Stimulated activated naive B cell treated with anti-CD40 and anti-IgM and Interleukin-4, amounts not matched to agents 10 μg/mL and 1 μg/mL and 100 μg/mL, for 72 hours (primary cell): ENCODE results near the gene DIP2B.

ENCODE experiments used
- ATAC-seq, 2 donors: fragments of 150-1000 bp; cut with Tn5 transposase; replicated peaks; 2 replicates each; pipeline ENCODE4 v1.10.0; 2021; ENCODE audit warnings: moderate library complexity in 1 of 2
- DNase-seq: peaks from one replicate; pipeline ENCODE4 v3.0.0; 2021
- H3K27ac Mint-ChIP-seq: one replicate; pipeline ENCODE4 v1.8.0; 2022; ENCODE audit warnings: mild to moderate bottlenecking, mixed read lengths
- H3K27me3 Mint-ChIP-seq, 2 donors: one replicate each; pipeline ENCODE4 v1.8.0; 2022; ENCODE audit warnings: mixed read lengths in 2 of 2
- H3K36me3 Mint-ChIP-seq, 2 donors: one replicate each; pipeline ENCODE4 v1.8.0; 2022; ENCODE audit warnings: mixed read lengths in 2 of 2, mild to moderate bottlenecking in 1 of 2
- H3K4me1 Mint-ChIP-seq, 2 donors: one replicate each; pipeline ENCODE4 v1.8.0; 2022; ENCODE audit warnings: mixed read lengths in 2 of 2, mild to moderate bottlenecking in 1 of 2
- H3K4me3 Mint-ChIP-seq, 2 donors: one replicate each; pipeline ENCODE4 v1.8.0; 2022; ENCODE audit warnings: mild to moderate bottlenecking in 2 of 2, mixed read lengths in 2 of 2, moderate library complexity in 1 of 2
- H3K9me3 Mint-ChIP-seq, 2 donors: one replicate each; pipeline ENCODE4 v1.8.0; 2022; ENCODE audit warnings: mixed read lengths in 2 of 2, mild to moderate bottlenecking in 1 of 2

Gene DIP2B

GRCh38 chr12:50625029-50625925 is 120.5 kb downstream of the DIP2B start:
- ATAC-seq = no peak
- Mint-ChIP-seq H3K27ac (peak overlapping the region; percentile 0), H3K4me3 (no peak overlapping the region)

GRCh38 chr12:50626026-50626425 is 121.2 kb downstream of the DIP2B start:
- DNase-seq (no peak), ATAC-seq (peak; percentile 46 to 51)
- Mint-ChIP-seq H3K4me1 (peaks cover 24 to 39% of the 10 kb centered on the region in 2 donors), H3K36me3 (peaks cover 20 to 27% of the 10 kb centered on the region in 2 donors), H3K4me3 (peak overlapping the region in 1 of 2 donors; percentile 23), H3K27ac (peak overlapping the region; percentile 72), H3K27me3 (no peaks in the 10 kb centered on the region), H3K9me3 (no peaks in the 10 kb centered on the region)

More at GRCh38 chr12:50625029-50625925, 120.5 kb downstream of the DIP2B start:
- Mint-ChIP-seq H3K4me1 (peaks cover 29 to 47% of the 10 kb centered on the region in 2 donors), H3K9me3 (no peaks in the 10 kb centered on the region), H3K36me3 (peaks cover 19 to 23% of the 10 kb centered on the region in 2 donors), H3K27me3 (no peaks in the 10 kb centered on the region)
- no peak for DNase-seq

- Mint-ChIP-seq H3K4me1 (peaks cover 15 to 28% of the 10 kb centered on the region in 2 donors), H3K27ac (no peak overlapping the region), H3K9me3 (no peaks in the 10 kb centered on the region), H3K27me3 (no peaks in the 10 kb centered on the region), H3K4me3 (no peak overlapping the region), H3K36me3 (peaks cover 24 to 34% of the 10 kb centered on the region in 2 donors)
- no peak for DNase-seq
- ATAC-seq = no peak
Measured at GRCh38 chr12:50627491-50627890, 122.7 kb downstream of the DIP2B start.

- no peak overlapping the region for H3K4me3 Mint-ChIP-seq
- no peaks in the 10 kb centered on the region for H3K9me3 Mint-ChIP-seq
- no peak overlapping the region for H3K27ac Mint-ChIP-seq
- H3K4me1 Mint-ChIP-seq = peaks cover 15 to 35% of the 10 kb centered on the region in 2 donors
- ATAC-seq = no peak
- DNase-seq = no peak
- H3K36me3 Mint-ChIP-seq = peaks cover 26 to 40% of the 10 kb centered on the region in 2 donors
- no peaks in the 10 kb centered on the region for H3K27me3 Mint-ChIP-seq
Measured at GRCh38 chr12:50628394-50628793, 123.6 kb downstream of the DIP2B start.

- H3K27ac Mint-ChIP-seq = peak overlapping the region; percentile 14
- peaks cover 15 to 45% of the 10 kb centered on the region in 2 donors for H3K4me1 Mint-ChIP-seq
- ATAC-seq = no peak
- peaks cover 15 to 34% of the 10 kb centered on the region in 2 donors for H3K36me3 Mint-ChIP-seq
- H3K27me3 Mint-ChIP-seq = no peaks in the 10 kb centered on the region
- H3K9me3 Mint-ChIP-seq = no peaks in the 10 kb centered on the region
- H3K4me3 Mint-ChIP-seq = no peak overlapping the region
- no peak for DNase-seq
Measured at GRCh38 chr12:50633955-50634354, 129.2 kb downstream of the DIP2B start.

- Mint-ChIP-seq H3K4me1 (peaks cover 15 to 46% of the 10 kb centered on the region in 2 donors), H3K27ac (peak overlapping the region; percentile 14), H3K36me3 (peaks cover 12 to 30% of the 10 kb centered on the region in 2 donors), H3K4me3 (no peak overlapping the region), H3K9me3 (no peaks in the 10 kb centered on the region), H3K27me3 (no peaks in the 10 kb centered on the region)
- DNase-seq (no peak), ATAC-seq (no peak)
Measured at GRCh38 chr12:50634379-50634778, 129.6 kb downstream of the DIP2B start.

- Mint-ChIP-seq H3K27me3 (no peaks in the 10 kb centered on the region), H3K27ac (peak overlapping the region; percentile 32), H3K9me3 (no peaks in the 10 kb centered on the region), H3K4me1 (peaks cover 17 to 48% of the 10 kb centered on the region in 2 donors), H3K36me3 (peaks cover 6 to 22% of the 10 kb centered on the region in 2 donors), H3K4me3 (no peak overlapping the region)
- DNase-seq = no peak
- ATAC-seq = no peak
Measured at GRCh38 chr12:50635364-50635763, 130.6 kb downstream of the DIP2B start.

- no peak overlapping the region for H3K4me3 Mint-ChIP-seq
- no peak for ATAC-seq
- H3K9me3 Mint-ChIP-seq = no peaks in the 10 kb centered on the region
- no peak overlapping the region for H3K27ac Mint-ChIP-seq
- H3K36me3 Mint-ChIP-seq = peaks cover 9 to 23% of the 10 kb centered on the region in 2 donors
- H3K27me3 Mint-ChIP-seq = no peaks in the 10 kb centered on the region
- no peak for DNase-seq
- H3K4me1 Mint-ChIP-seq = peaks cover 19 to 53% of the 10 kb centered on the region in 2 donors
Measured at GRCh38 chr12:50635857-50636256, 131.1 kb downstream of the DIP2B start.

GRCh38 chr12:50636505-50636904 is 131.7 kb downstream of the DIP2B start:
- DNase-seq = no peak
- Mint-ChIP-seq H3K27ac (no peak overlapping the region), H3K27me3 (no peaks in the 10 kb centered on the region), H3K4me1 (peaks cover 19 to 59% of the 10 kb centered on the region in 2 donors), H3K36me3 (peaks cover 14 to 23% of the 10 kb centered on the region in 2 donors), H3K4me3 (no peak overlapping the region), H3K9me3 (no peaks in the 10 kb centered on the region)
- ATAC-seq = no peak

- Mint-ChIP-seq H3K27me3 (no peaks in the 10 kb centered on the region), H3K4me1 (peaks cover 17 to 60% of the 10 kb centered on the region in 2 donors)
- ATAC-seq = peak in 1 of 2 donors; percentile 53
Measured at GRCh38 chr12:50637870-50638481, 133.2 kb downstream of the DIP2B start.

GRCh38 chr12:50638482-50638880 is 133.7 kb downstream of the DIP2B start:
- no peak overlapping the region for H3K27ac Mint-ChIP-seq
- DNase-seq = no peak
- H3K9me3 Mint-ChIP-seq = no peaks in the 10 kb centered on the region
- H3K4me1 Mint-ChIP-seq = peaks cover 17 to 55% of the 10 kb centered on the region in 2 donors
- no peaks in the 10 kb centered on the region for H3K27me3 Mint-ChIP-seq
- peaks cover 11 to 26% of the 10 kb centered on the region in 2 donors for H3K36me3 Mint-ChIP-seq
- ATAC-seq = no peak
- no peak overlapping the region for H3K4me3 Mint-ChIP-seq

More at GRCh38 chr12:50637870-50638481, 133.2 kb downstream of the DIP2B start:
- no peak overlapping the region for H3K4me3 Mint-ChIP-seq
- H3K9me3 Mint-ChIP-seq = no peaks in the 10 kb centered on the region
- no peak for DNase-seq
- H3K27ac Mint-ChIP-seq = peak overlapping the region; percentile 49
- H3K36me3 Mint-ChIP-seq = peaks cover 10 to 27% of the 10 kb centered on the region in 2 donors

- DNase-seq = no peak
- Mint-ChIP-seq H3K27me3 (no peaks in the 10 kb centered on the region), H3K36me3 (peaks cover 11 to 21% of the 10 kb centered on the region in 2 donors), H3K9me3 (no peaks in the 10 kb centered on the region), H3K4me1 (peaks cover 15 to 49% of the 10 kb centered on the region in 2 donors), H3K4me3 (no peak overlapping the region), H3K27ac (no peak overlapping the region)
- no peak for ATAC-seq
Measured at GRCh38 chr12:50639721-50640120, 134.9 kb downstream of the DIP2B start.

- Mint-ChIP-seq H3K27me3 (no peaks in the 10 kb centered on the region), H3K9me3 (no peaks in the 10 kb centered on the region), H3K4me1 (peaks cover 11 to 42% of the 10 kb centered on the region in 2 donors), H3K27ac (peak overlapping the region; percentile 85), H3K4me3 (no peak overlapping the region), H3K36me3 (peaks cover 11 to 21% of the 10 kb centered on the region in 2 donors)
- ATAC-seq = no peak
- DNase-seq = no peak
Measured at GRCh38 chr12:50640321-50640939, 135.6 kb downstream of the DIP2B start.

GRCh38 chr12:50641566-50641965 is 136.8 kb downstream of the DIP2B start:
- no peak for DNase-seq
- no peaks in the 10 kb centered on the region for H3K27me3 Mint-ChIP-seq
- H3K4me3 Mint-ChIP-seq = no peak overlapping the region
- no peaks in the 10 kb centered on the region for H3K9me3 Mint-ChIP-seq
- H3K36me3 Mint-ChIP-seq = peaks cover 13 to 22% of the 10 kb centered on the region in 2 donors
- H3K27ac Mint-ChIP-seq = peak overlapping the region; percentile 21
- no peak for ATAC-seq
- H3K4me1 Mint-ChIP-seq = peaks cover 8 to 38% of the 10 kb centered on the region in 2 donors
